COLO668 (cell line): ENCODE measurements around the gene IP6K1.
"Not testable (repeated sequence)": the region's sequence is repeated elsewhere in the genome, so short reads cannot be mapped to it uniquely, and the experiment has no call there.

Source experiments
- DNase-seq: peaks from one replicate; lab custom pipeline; 2025; ENCODE audit not compliant: unreplicated experiment; lab: John Stamatoyannopoulos, UW

The IP6K1 gene

GRCh38 chr3:49769286-49769915 is 16.9 kb downstream of the IP6K1 start:
- DNase-seq, result no peak

- DNase-seq, result no peak
Observed at GRCh38 chr3:49763981-49764380, 22.4 kb downstream of the IP6K1 start.

GRCh38 chr3:49761661-49762060 is 24.7 kb downstream of the IP6K1 start:
- no peak for DNase-seq

GRCh38 chr3:49759226-49759625 is 27.1 kb downstream of the IP6K1 start:
- no peak for DNase-seq

- DNase-seq, result no peak
Observed at GRCh38 chr3:49757197-49757596, 29.1 kb downstream of the IP6K1 start.

- no peak for DNase-seq
Observed at GRCh38 chr3:49756036-49756435, 30.3 kb downstream of the IP6K1 start.

GRCh38 chr3:49754536-49754935 is 31.8 kb downstream of the IP6K1 start:
- no peak for DNase-seq

GRCh38 chr3:49751501-49751900 is 34.8 kb downstream of the IP6K1 start:
- DNase-seq, result no peak

- no peak for DNase-seq
Observed at GRCh38 chr3:49750056-49750455, 36.3 kb downstream of the IP6K1 start.

GRCh38 chr3:49748874-49749273 is 37.5 kb downstream of the IP6K1 start:
- DNase-seq, result not testable (repeated sequence)

GRCh38 chr3:49747792-49748480 is 38.4 kb downstream of the IP6K1 start:
- no peak for DNase-seq

GRCh38 chr3:49745986-49746385 is 40.4 kb downstream of the IP6K1 start:
- DNase-seq, result no peak

- DNase-seq, result no peak
Observed at GRCh38 chr3:49740427-49740826, 45.9 kb downstream of the IP6K1 start.

- DNase-seq, result no peak
Observed at GRCh38 chr3:49738067-49738713, 48.2 kb downstream of the IP6K1 start.

GRCh38 chr3:49734752-49735151 is 51.6 kb downstream of the IP6K1 start:
- no peak for DNase-seq

- DNase-seq, result no peak
Observed at GRCh38 chr3:49733551-49733950, 52.8 kb downstream of the IP6K1 start.

- DNase-seq, result no peak
Observed at GRCh38 chr3:49732597-49732996, 53.7 kb downstream of the IP6K1 start.

- no peak for DNase-seq
Observed at GRCh38 chr3:49729966-49730609, 56.3 kb downstream of the IP6K1 start.

GRCh38 chr3:49727924-49728361 is 58.4 kb downstream of the IP6K1 start:
- DNase-seq, result no peak

- no peak for DNase-seq
Observed at GRCh38 chr3:49727154-49727923, 59.0 kb downstream of the IP6K1 start.
